NT2/D1 (cell line): ENCODE data around the gene VPS41.

ENCODE experiments used
- DNase-seq: peaks from one replicate; pipeline ENCODE4 v3.0.0-alpha.2; 2011; ENCODE audit warnings: low read depth, low spot score
- H3K27me3 ChIP-seq: 2 replicates; pipeline ENCODE4 v1.6.0; 2011; ENCODE audit warnings: mild to moderate bottlenecking; ENCODE audit not compliant: insufficient read length, insufficient read depth
- H3K36me3 ChIP-seq: 2 replicates; pipeline ENCODE4 v1.6.1; 2011; ENCODE audit warnings: mild to moderate bottlenecking, low read length, mixed read lengths; ENCODE audit not compliant: insufficient read depth, insufficient read length
- H3K4me1 ChIP-seq: 2 replicates; pipeline ENCODE4 v1.5.1; 2011; ENCODE audit not compliant: insufficient read depth, insufficient read length
- H3K4me3 ChIP-seq: 2 replicates; pipeline ENCODE4 v1.5.1; 2011; ENCODE audit warnings: low read depth; ENCODE audit not compliant: insufficient read length
- H3K9ac ChIP-seq: 2 replicates; pipeline ENCODE4 v1.6.0; 2011; ENCODE audit warnings: low read depth; ENCODE audit not compliant: insufficient read length
- H3K9me3 ChIP-seq: 2 replicates; pipeline ENCODE4 v1.5.1; 2011; ENCODE audit warnings: mild to moderate bottlenecking, low read length; ENCODE audit not compliant: insufficient read depth
- SUZ12 ChIP-seq: IDR thresholded peaks from 2 replicates; pipeline ENCODE4 v1.6.1; 2011; ENCODE audit not compliant: insufficient read length, insufficient read depth; ENCODE audit errors: extremely low read depth
- YY1 ChIP-seq: IDR thresholded peaks from 2 replicates; pipeline ENCODE4 v1.6.1; 2011; ENCODE audit not compliant: insufficient read length, insufficient read depth
- ZNF274 ChIP-seq: IDR thresholded peaks from 2 replicates; pipeline ENCODE4 v1.6.1; 2011; ENCODE audit warnings: mild to moderate bottlenecking, low read depth, low read length

Gene VPS41

GRCh38 chr7:38942431-38943051 lies 33.5 kb upstream of the VPS41 start:
- H3K27me3 ChIP-seq = no peaks in the 10 kb centered on the region
- no peak for DNase-seq
- H3K4me3 ChIP-seq = no peak overlapping the region
- no peak for TF ChIP-seq YY1
- no peak for TF ChIP-seq ZNF274
- TF ChIP-seq SUZ12 = no peak
- H3K36me3 ChIP-seq = no peaks in the 10 kb centered on the region
- peaks cover 2% of the 10 kb centered on the region; the same call in 1 of the 2 replicates for H3K9me3 ChIP-seq
- no peaks in the 10 kb centered on the region for H3K4me1 ChIP-seq
- no peak overlapping the region for H3K9ac ChIP-seq

GRCh38 chr7:38940774-38941173 lies 31.8 kb upstream of the VPS41 start:
- Histone ChIP-seq H3K9me3 (no peaks in the 10 kb centered on the region), H3K27me3 (no peaks in the 10 kb centered on the region), H3K4me1 (no peaks in the 10 kb centered on the region), H3K36me3 (no peaks in the 10 kb centered on the region), H3K9ac (no peak overlapping the region), H3K4me3 (no peak overlapping the region)
- no peak for TF ChIP-seq ZNF274
- no peak for TF ChIP-seq YY1
- TF ChIP-seq SUZ12 = no peak
- no peak for DNase-seq

GRCh38 chr7:38938589-38938988 lies 29.6 kb upstream of the VPS41 start:
- Histone ChIP-seq H3K9me3 (no peaks in the 10 kb centered on the region), H3K4me3 (no peak overlapping the region), H3K4me1 (no peaks in the 10 kb centered on the region), H3K36me3 (no peaks in the 10 kb centered on the region), H3K27me3 (no peaks in the 10 kb centered on the region), H3K9ac (no peak overlapping the region)
- no peak for DNase-seq
- TF ChIP-seq YY1 = no peak
- TF ChIP-seq SUZ12 = no peak
- TF ChIP-seq ZNF274 = no peak

- H3K36me3 ChIP-seq = no peaks in the 10 kb centered on the region
- H3K27me3 ChIP-seq = no peaks in the 10 kb centered on the region
- TF ChIP-seq SUZ12 (no peak), YY1 (no peak), ZNF274 (no peak)
- no peak overlapping the region for H3K4me3 ChIP-seq
- no peaks in the 10 kb centered on the region for H3K9me3 ChIP-seq
- no peak for DNase-seq
- no peak overlapping the region for H3K9ac ChIP-seq
- H3K4me1 ChIP-seq = no peaks in the 10 kb centered on the region
Observed at GRCh38 chr7:38938001-38938485, 29.1 kb upstream of the VPS41 start.

- no peak overlapping the region for H3K9ac ChIP-seq
- no peaks in the 10 kb centered on the region for H3K27me3 ChIP-seq
- no peak overlapping the region for H3K4me3 ChIP-seq
- DNase-seq = no peak
- no peak for TF ChIP-seq YY1
- no peak for TF ChIP-seq ZNF274
- TF ChIP-seq SUZ12 = no peak
- H3K9me3 ChIP-seq = no peaks in the 10 kb centered on the region
- H3K4me1 ChIP-seq = no peaks in the 10 kb centered on the region
- no peaks in the 10 kb centered on the region for H3K36me3 ChIP-seq
Observed at GRCh38 chr7:38936641-38937040, 27.6 kb upstream of the VPS41 start.

- TF ChIP-seq ZNF274 (no peak), SUZ12 (no peak), YY1 (no peak)
- no peak overlapping the region for H3K9ac ChIP-seq
- no peak for DNase-seq
- H3K4me1 ChIP-seq = no peaks in the 10 kb centered on the region
- no peaks in the 10 kb centered on the region for H3K9me3 ChIP-seq
- H3K4me3 ChIP-seq = no peak overlapping the region
- no peaks in the 10 kb centered on the region for H3K27me3 ChIP-seq
- no peaks in the 10 kb centered on the region for H3K36me3 ChIP-seq
Observed at GRCh38 chr7:38934536-38934935, 25.5 kb upstream of the VPS41 start.

GRCh38 chr7:38934051-38934450 lies 25.1 kb upstream of the VPS41 start:
- H3K27me3 ChIP-seq = no peaks in the 10 kb centered on the region
- no peaks in the 10 kb centered on the region for H3K36me3 ChIP-seq
- H3K9me3 ChIP-seq = no peaks in the 10 kb centered on the region
- H3K4me1 ChIP-seq = no peaks in the 10 kb centered on the region
- no peak for DNase-seq
- no peak overlapping the region for H3K9ac ChIP-seq
- no peak overlapping the region for H3K4me3 ChIP-seq
- TF ChIP-seq ZNF274 (no peak), YY1 (no peak), SUZ12 (no peak)
